Astrocyte (in vitro differentiated cells and primary cell): ENCODE results near the gene MX2. TPM values are rescaled to one million over a fixed set of nuclear protein-coding genes. Genes with fewer than 3 reads are reported as not detected.

ENCODE experiments used
- DNase-seq: peaks from one replicate; pipeline ENCODE4 v3.0.0-alpha.2; 2010; ENCODE audit warnings: low read depth
- FAIRE-seq: peaks from 2 replicates; lab custom pipeline; 2011; peaks lifted over from hg19 to GRCh38; lab: Jason Lieb, UNC
- H2AFZ ChIP-seq: 2 replicates; pipeline ENCODE4 v1.6.0; 2012; ENCODE audit warnings: low read depth, low read length, inconsistent platforms
- H3K27ac ChIP-seq: 2 replicates; pipeline ENCODE4 v1.5.1; 2011; ENCODE audit warnings: low read depth, low read length, inconsistent platforms
- H3K27me3 ChIP-seq: 2 replicates; pipeline ENCODE4 v1.6.0; 2011; ENCODE audit warnings: low read length, inconsistent platforms; ENCODE audit not compliant: insufficient read depth
- H3K36me3 ChIP-seq: 2 replicates; pipeline ENCODE4 v1.5.1; 2011; ENCODE audit warnings: low read length, inconsistent platforms; ENCODE audit not compliant: insufficient read depth
- H3K4me1 ChIP-seq: 2 replicates; pipeline ENCODE4 v1.5.1; 2011; ENCODE audit warnings: low read length, inconsistent platforms; ENCODE audit not compliant: insufficient read depth
- H3K4me2 ChIP-seq: 2 replicates; pipeline ENCODE4 v1.6.0; 2012; ENCODE audit warnings: low read length, inconsistent platforms
- H3K4me3 ChIP-seq: 2 replicates; pipeline ENCODE4 v1.5.1; 2011; ENCODE audit warnings: low read depth, mild to moderate bottlenecking, low read length, inconsistent platforms; ENCODE audit not compliant: insufficient read depth
- H3K79me2 ChIP-seq: 2 replicates; pipeline ENCODE4 v1.6.0; 2012; ENCODE audit warnings: mild to moderate bottlenecking, low read length, inconsistent platforms; ENCODE audit not compliant: insufficient read depth
- H3K9ac ChIP-seq: 2 replicates; pipeline ENCODE4 v1.6.0; 2012; ENCODE audit warnings: mild to moderate bottlenecking, low read length, inconsistent platforms
- H3K9me3 ChIP-seq: 2 replicates; pipeline ENCODE4 v1.5.1; 2012; ENCODE audit warnings: low read depth, mild to moderate bottlenecking, low read length, inconsistent platforms; ENCODE audit not compliant: insufficient read depth
- H4K20me1 ChIP-seq: 2 replicates; pipeline ENCODE4 v1.6.0; 2012; ENCODE audit warnings: low read length, inconsistent platforms; ENCODE audit not compliant: insufficient read depth
- H3K27ac Mint-ChIP-seq: one replicate; pipeline ENCODE4 v1.8.0; 2021; ENCODE audit warnings: mild to moderate bottlenecking, mixed read lengths; ENCODE audit not compliant: unreplicated experiment
- H3K27me3 Mint-ChIP-seq: one replicate; pipeline ENCODE4 v1.8.0; 2021; ENCODE audit warnings: low read depth, mixed read lengths; ENCODE audit not compliant: unreplicated experiment
- H3K36me3 Mint-ChIP-seq: one replicate; pipeline ENCODE4 v1.8.0; 2021; ENCODE audit warnings: low read depth, mixed read lengths; ENCODE audit not compliant: unreplicated experiment
- H3K4me1 Mint-ChIP-seq: one replicate; pipeline ENCODE4 v1.8.0; 2021; ENCODE audit warnings: low read depth, mixed read lengths; ENCODE audit not compliant: unreplicated experiment
- H3K4me3 Mint-ChIP-seq: one replicate; pipeline ENCODE4 v1.8.0; 2021; ENCODE audit warnings: mild to moderate bottlenecking, moderate library complexity, mixed read lengths; ENCODE audit not compliant: unreplicated experiment
- H3K9me3 Mint-ChIP-seq: one replicate; pipeline ENCODE4 v1.8.0; 2021; ENCODE audit warnings: mild to moderate bottlenecking, mixed read lengths; ENCODE audit not compliant: unreplicated experiment
- CTCF ChIP-seq: IDR thresholded peaks from 2 replicates; pipeline ENCODE4 v1.5.1; 2011; ENCODE audit warnings: low read depth, mild to moderate bottlenecking, inconsistent platforms, low read length, moderate library complexity; ENCODE audit not compliant: insufficient read depth
- EZH2 ChIP-seq: IDR thresholded peaks from 2 replicates; pipeline ENCODE4 v1.6.1; 2012; ENCODE audit warnings: mild to moderate bottlenecking, low read length, inconsistent platforms; ENCODE audit not compliant: insufficient read depth
- total RNA-seq: library from RNA; stranded (reverse); gene quantifications from 2 replicates; pipeline ENCODE4 v1.2.1, GENCODE V29; 2021

Gene MX2
- total RNA-seq, 1 donor from 2014 or later: 8.6 TPM

GRCh38 chr21:41338455-41338854 lies 23.4 kb upstream of the MX2 start:
- H4K20me1 ChIP-seq: no peaks in the 10 kb centered on the region

GRCh38 chr21:41342035-41342434 lies 19.8 kb upstream of the MX2 start:
- Histone ChIP-seq H3K4me3 (no peak overlapping the region), H3K79me2 (no peaks in the 10 kb centered on the region), H2AFZ (no peak overlapping the region), H3K9ac (no peak overlapping the region), H3K27me3 (peaks cover 2% of the 10 kb centered on the region), H3K9me3 (peaks cover 2% of the 10 kb centered on the region), H3K27ac (no peak overlapping the region), H3K4me1 (no peaks in the 10 kb centered on the region), H4K20me1 (no peaks in the 10 kb centered on the region), H3K4me2 (no peak overlapping the region), H3K36me3 (no peaks in the 10 kb centered on the region)
- DNase-seq (no peak), FAIRE-seq (no peak)
- H3K27me3 Mint-ChIP-seq: peaks cover 2% of the 10 kb centered on the region
- peaks cover 10% of the 10 kb centered on the region for H3K9me3 Mint-ChIP-seq
- H3K36me3 Mint-ChIP-seq: no peaks in the 10 kb centered on the region
- H3K4me1 Mint-ChIP-seq: peaks cover 2% of the 10 kb centered on the region
- no peak overlapping the region for H3K27ac Mint-ChIP-seq
- TF ChIP-seq CTCF (no peak), EZH2 (no peak)
- no peak overlapping the region for H3K4me3 Mint-ChIP-seq

More at GRCh38 chr21:41338455-41338854, 23.4 kb upstream of the MX2 start:
- no peaks in the 10 kb centered on the region for H3K36me3 ChIP-seq
- Mint-ChIP-seq H3K27me3 (peaks cover 2% of the 10 kb centered on the region), H3K4me3 (no peak overlapping the region), H3K4me1 (no peaks in the 10 kb centered on the region), H3K27ac (no peak overlapping the region), H3K9me3 (peaks cover 24% of the 10 kb centered on the region), H3K36me3 (peaks cover 3% of the 10 kb centered on the region)
- H2AFZ ChIP-seq: no peak overlapping the region
- H3K4me2 ChIP-seq: no peak overlapping the region
- H3K4me3 ChIP-seq: no peak overlapping the region
- H3K27me3 ChIP-seq: no peaks in the 10 kb centered on the region
- no peak for DNase-seq
- H3K4me1 ChIP-seq: no peaks in the 10 kb centered on the region
- TF ChIP-seq EZH2 (no peak), CTCF (no peak)
- H3K9ac ChIP-seq: no peak overlapping the region
- FAIRE-seq: no peak
- peaks cover 2% of the 10 kb centered on the region for H3K9me3 ChIP-seq
- H3K79me2 ChIP-seq: no peaks in the 10 kb centered on the region
- H3K27ac ChIP-seq: no peak overlapping the region

- TF ChIP-seq CTCF (no peak), EZH2 (no peak)
- Histone ChIP-seq H3K36me3 (no peaks in the 10 kb centered on the region), H3K27me3 (peaks cover 2% of the 10 kb centered on the region), H3K4me2 (no peak overlapping the region), H3K79me2 (no peaks in the 10 kb centered on the region), H3K27ac (no peak overlapping the region), H3K9ac (no peak overlapping the region), H3K4me1 (no peaks in the 10 kb centered on the region), H2AFZ (no peak overlapping the region), H3K4me3 (no peak overlapping the region), H4K20me1 (no peaks in the 10 kb centered on the region), H3K9me3 (no peaks in the 10 kb centered on the region)
- H3K4me1 Mint-ChIP-seq: peaks cover 2% of the 10 kb centered on the region
- H3K9me3 Mint-ChIP-seq: peaks cover 10% of the 10 kb centered on the region
- no peak for FAIRE-seq
- no peak for DNase-seq
- H3K27ac Mint-ChIP-seq: no peak overlapping the region
- H3K4me3 Mint-ChIP-seq: no peak overlapping the region
- H3K27me3 Mint-ChIP-seq: peaks cover 13% of the 10 kb centered on the region
- H3K36me3 Mint-ChIP-seq: no peaks in the 10 kb centered on the region
Measured at GRCh38 chr21:41344146-41344545, 17.7 kb upstream of the MX2 start.
